DMS53 treated with DMSO at 0.1 percent for 48 hours (cell line): Measurements from ENCODE around the gene CDCP2.
"Not testable (repeated sequence)": the region's sequence is repeated elsewhere in the genome, so short reads cannot be mapped to it uniquely, and the experiment has no call there.

ENCODE experiments used
- DNase-seq: peaks from one replicate; lab custom pipeline; 2025; ENCODE audit not compliant: unreplicated experiment; lab: John Stamatoyannopoulos, UW

The CDCP2 gene

GRCh38 chr1:54168206-54168965 is 15.6 kb upstream of the CDCP2 start:
- no peak for DNase-seq

- no peak for DNase-seq
Measured at GRCh38 chr1:54167422-54168139, 14.8 kb upstream of the CDCP2 start.

GRCh38 chr1:54166357-54166756 is 13.6 kb upstream of the CDCP2 start:
- not testable (repeated sequence) for DNase-seq

- no peak for DNase-seq
Measured at GRCh38 chr1:54165146-54165545, 12.3 kb upstream of the CDCP2 start.

- DNase-seq = no peak
Measured at GRCh38 chr1:54163573-54163972, 10.8 kb upstream of the CDCP2 start.

GRCh38 chr1:54163051-54163450 is 10.3 kb upstream of the CDCP2 start:
- no peak for DNase-seq

- no peak for DNase-seq
Measured at GRCh38 chr1:54161495-54162168, 8.8 kb upstream of the CDCP2 start.

- no peak for DNase-seq
Measured at GRCh38 chr1:54160351-54160750, 7.6 kb upstream of the CDCP2 start.

GRCh38 chr1:54159733-54160316 is 7.0 kb upstream of the CDCP2 start:
- no peak for DNase-seq

- no peak for DNase-seq
Measured at GRCh38 chr1:54158071-54158470, 5.3 kb upstream of the CDCP2 start.

- DNase-seq = no peak
Measured at GRCh38 chr1:54157401-54157800, 4.6 kb upstream of the CDCP2 start.

GRCh38 chr1:54156986-54157385 is 4.2 kb upstream of the CDCP2 start:
- no peak for DNase-seq

- no peak for DNase-seq
Measured at GRCh38 chr1:54156201-54156600, 3.4 kb upstream of the CDCP2 start.

GRCh38 chr1:54153535-54154439 is 987 bp upstream of the CDCP2 start:
- no peak for DNase-seq

GRCh38 chr1:54151013-54151412 is 1.8 kb downstream of the CDCP2 start:
- DNase-seq = no peak

GRCh38 chr1:54149734-54150133 is 3.1 kb downstream of the CDCP2 start:
- no peak for DNase-seq

- DNase-seq = no peak
Measured at GRCh38 chr1:54144366-54144765, 8.4 kb downstream of the CDCP2 start.

- no peak for DNase-seq
Measured at GRCh38 chr1:54142146-54142900, 10.5 kb downstream of the CDCP2 start.

GRCh38 chr1:54139711-54140110 is 13.1 kb downstream of the CDCP2 start:
- no peak for DNase-seq

- no peak for DNase-seq
Measured at GRCh38 chr1:54138994-54139393, 13.8 kb downstream of the CDCP2 start.
